ENCODE results near the gene TMED8.
"Not testable (repeated sequence)": the region's sequence is repeated elsewhere in the genome, so short reads cannot be mapped to it uniquely, and the experiment has no call there.

TMED8 gene

GRCh38 chr14:77322250-77322902, 54.5 kb downstream of the TMED8 start:
- H3K27ac ChIP-seq, result peak overlapping the region; percentile 94
- no peak for TF ChIP-seq CTCF (IDR thresholded peaks at IDR 0.05)

DNA sequence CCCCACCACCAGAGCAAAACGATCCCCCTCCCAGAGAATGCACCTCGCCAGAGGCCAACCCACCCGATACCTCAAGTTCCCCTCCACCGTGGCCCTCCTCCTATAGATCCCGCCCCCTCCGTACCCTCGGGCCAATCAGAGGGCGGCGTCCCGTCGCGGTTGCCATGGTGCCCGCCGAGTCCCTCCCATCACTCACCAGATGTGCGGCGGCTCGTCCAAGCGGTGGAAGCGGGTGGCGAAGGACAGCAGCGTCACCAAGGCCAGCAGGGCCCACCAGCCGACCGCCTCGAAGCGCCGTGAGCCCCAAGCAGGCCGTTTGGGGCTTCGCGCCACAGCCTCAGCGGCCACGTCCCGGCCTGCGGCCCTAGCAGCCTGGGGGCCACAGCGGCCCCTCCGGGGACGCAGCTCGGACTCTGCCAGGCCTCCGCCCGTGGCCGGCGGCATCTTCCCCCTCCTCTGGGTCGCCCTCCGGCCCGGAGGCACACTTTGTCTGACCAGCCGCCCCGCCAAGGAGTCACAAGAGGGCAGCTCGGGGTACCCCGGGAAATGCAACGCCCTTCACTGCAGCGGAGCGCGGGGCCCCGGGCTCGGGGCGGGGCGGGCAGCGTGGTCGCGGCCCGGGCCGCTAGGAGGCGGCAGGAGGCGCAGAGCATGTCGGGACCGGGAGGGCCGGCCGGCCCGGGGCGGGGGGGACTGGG, 56.5 kb downstream of the TMED8 start, which contains the start of gene POMT2:
Gene POMT2, minus strand, starts transcription at position 646 of the 698 bp plus-strand sequence. Its CDS starts 202 bp downstream, at position 444.
- peak; percentile 62 for TF ChIP-seq CTCF (IDR thresholded peaks at IDR 0.05)
- TF ChIP-seq ZFX (IDR thresholded peaks at IDR 0.05; ENCODE audit: borderline replicate concordance), result no peak
- peak within 1 kb of the TSS; percentile 94 for H3K27ac ChIP-seq

GRCh38 chr14:77319422-77319821, 57.5 kb downstream of the TMED8 start:
- TF ChIP-seq ZFX (IDR thresholded peaks at IDR 0.05; ENCODE audit: borderline replicate concordance), result no peak
- TF ChIP-seq CTCF (IDR thresholded peaks at IDR 0.05), result no peak
- peak overlapping the region; percentile 94 for H3K27ac ChIP-seq

DNA sequence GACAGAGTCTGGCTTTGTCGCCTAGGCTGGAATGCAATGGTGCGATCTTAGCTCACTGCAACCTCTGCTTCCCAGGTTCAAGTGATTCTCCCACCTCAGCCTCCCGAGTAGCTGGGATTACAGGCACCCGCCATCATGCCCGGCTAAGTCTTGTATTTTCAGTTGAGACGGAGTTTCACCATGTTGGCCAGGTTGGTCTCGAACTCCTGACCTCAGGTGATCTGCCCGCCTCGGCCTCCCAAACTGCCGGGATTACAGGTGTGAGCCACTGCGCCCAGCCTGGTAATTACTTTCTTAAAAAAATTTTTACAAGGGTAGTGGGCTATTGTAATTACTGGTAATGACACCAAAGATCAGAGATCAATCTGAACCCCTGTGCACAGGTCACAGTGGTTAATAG, 58.1 kb downstream of the TMED8 start:
- not testable (repeated sequence) for H3K27ac ChIP-seq

- no peak for TF ChIP-seq CTCF (IDR thresholded peaks at IDR 0.05)
- H3K27ac ChIP-seq, result no peak overlapping the region
These were observed 58.8 kb downstream of the TMED8 start for GRCh38 chr14:77318006-77318553.

DNA sequence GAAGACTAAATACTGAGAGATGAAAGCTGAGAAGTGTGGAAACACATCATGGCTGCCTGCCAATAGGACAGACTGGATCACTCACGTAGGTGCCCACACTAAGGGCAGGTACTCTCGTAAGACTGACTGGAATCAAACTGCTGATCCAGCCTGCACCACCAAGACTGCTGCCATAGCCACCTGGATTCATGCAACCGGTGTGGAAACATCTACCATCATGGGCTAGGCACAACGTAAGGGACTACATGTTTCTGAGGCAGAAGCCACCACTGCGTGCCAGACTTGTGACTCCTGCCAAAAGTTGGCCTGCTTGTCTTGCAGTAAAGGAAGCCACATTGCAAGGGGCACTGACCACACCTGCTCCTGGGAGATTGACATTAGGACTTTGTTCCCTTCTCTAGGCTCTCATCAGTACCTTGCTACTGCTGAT, 60.0 kb downstream of the TMED8 start:
- no peak overlapping the region for H3K27ac ChIP-seq
- TF ChIP-seq ZFX (IDR thresholded peaks at IDR 0.05; ENCODE audit: borderline replicate concordance) (no peak), CTCF (IDR thresholded peaks at IDR 0.05) (no peak)

GRCh38 chr14:77316195-77316505, 60.7 kb downstream of the TMED8 start:
- TF ChIP-seq ZFX (IDR thresholded peaks at IDR 0.05; ENCODE audit: borderline replicate concordance) (no peak), CTCF (IDR thresholded peaks at IDR 0.05) (peak; percentile 40)
- H3K27ac ChIP-seq, result no peak overlapping the region
